Measurements from ENCODE around the gene GNAL.
A peak's percentile ranks its signal among the peaks of the same experiment; 100 is the strongest.
"Not testable (repeated sequence)": the region's sequence is repeated elsewhere in the genome, so short reads cannot be mapped to it uniquely, and the experiment has no call there.

GNAL gene

DNA sequence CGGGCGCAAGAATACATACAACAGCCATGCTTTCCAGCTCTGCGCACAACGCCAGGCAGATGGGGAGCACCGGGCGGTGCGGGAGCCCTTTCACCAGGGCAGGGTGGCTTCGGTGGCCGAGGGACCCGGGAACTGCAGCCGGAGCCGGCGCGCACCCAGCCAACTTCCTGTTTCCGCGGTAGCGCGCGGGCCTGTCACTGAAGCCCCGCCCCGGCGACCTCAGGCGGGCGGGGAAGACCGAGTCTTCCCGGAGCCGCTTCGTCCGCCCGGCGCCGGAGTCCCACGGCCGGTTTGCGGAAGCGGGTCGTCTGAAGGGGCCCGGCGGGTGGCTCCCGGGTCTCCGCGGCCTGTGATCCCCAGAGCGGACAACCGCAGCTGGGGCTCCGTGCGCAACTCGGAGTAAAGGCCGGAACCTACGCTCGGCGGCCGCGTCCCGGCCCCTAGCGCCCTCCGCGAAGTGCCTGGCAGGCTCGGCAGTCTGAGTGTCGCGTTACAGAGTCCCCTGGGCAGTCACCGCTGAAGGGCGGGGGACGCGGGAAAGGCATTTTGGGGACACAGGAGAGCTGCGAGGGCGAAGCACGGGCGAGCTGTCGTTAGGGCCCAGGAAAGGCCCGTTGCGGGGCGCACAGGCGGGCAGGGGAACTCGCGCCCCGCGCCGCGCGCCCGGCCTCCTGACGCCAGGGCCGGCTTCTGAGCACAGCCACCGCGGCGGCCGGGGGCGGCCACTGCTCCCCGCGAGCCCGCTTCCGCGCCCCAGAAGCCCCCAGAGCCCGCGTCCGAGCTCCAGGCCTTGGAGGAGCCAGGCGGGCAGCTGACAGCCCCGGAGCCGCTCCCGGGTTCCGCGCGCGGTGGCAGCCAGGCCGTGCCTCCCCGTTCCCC is 219.4 kb downstream of the GNAL start, which contains the start of gene MPPE1:
MPPE1 (minus strand) TSS at position 136 of the 879 bp plus-strand sequence. CDS start 11,053 bp downstream, outside the sequence.
- peak; percentile 94 for DNase-seq
- in situ Hi-C loops (cut with MboI; ENCODE audit: low pct_unique_long_range_greater_than_20kb, low sequenced_read_pairs) = no loop called here

DNA sequence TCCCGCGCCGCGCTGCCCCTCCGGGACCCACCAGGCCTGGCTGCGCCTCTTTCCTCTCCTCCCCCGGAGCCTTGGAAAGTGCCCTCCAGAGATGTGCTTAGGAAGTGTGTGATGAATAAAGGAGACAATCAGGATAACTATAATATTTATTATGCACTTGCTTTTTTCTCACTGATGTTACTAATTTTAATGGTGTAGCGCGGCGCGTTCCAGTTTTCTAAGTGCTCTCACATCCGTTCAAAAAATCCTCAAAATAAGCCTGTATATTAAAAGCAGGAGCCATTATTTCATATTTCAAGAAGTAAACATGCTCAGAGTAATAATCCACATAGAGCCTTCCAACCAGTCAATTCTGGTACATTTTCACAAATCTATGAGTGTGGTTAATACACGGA is 220.0 kb downstream of the GNAL start:
- in situ Hi-C loops (cut with MboI; ENCODE audit: low pct_unique_long_range_greater_than_20kb, low sequenced_read_pairs) = no loop called here
- peak; percentile 39 for DNase-seq

DNA sequence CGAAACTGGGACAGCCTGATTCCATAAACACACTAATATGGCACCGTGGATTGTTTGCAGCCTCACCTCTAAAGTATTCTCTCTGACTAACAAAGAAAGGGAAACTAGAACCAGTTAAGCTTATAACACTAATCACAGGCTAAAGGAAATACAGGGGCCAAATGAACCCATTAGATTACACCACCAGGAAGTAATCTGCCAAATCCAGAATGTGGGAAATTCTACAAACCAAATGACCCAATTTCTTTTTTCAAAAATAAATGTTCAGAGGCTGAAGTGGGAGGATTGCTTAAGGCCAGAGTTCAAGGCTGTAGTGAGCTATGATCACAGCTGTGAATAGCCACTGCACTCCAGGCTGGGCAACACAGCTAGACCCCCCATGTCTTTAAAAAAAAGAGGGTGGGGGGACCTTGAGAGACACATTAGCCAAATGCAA is 220.5 kb downstream of the GNAL start:
- in situ Hi-C loops (cut with MboI; ENCODE audit: low pct_unique_long_range_greater_than_20kb, low sequenced_read_pairs) = no loop called here
- DNase-seq = peak; percentile 34

DNA sequence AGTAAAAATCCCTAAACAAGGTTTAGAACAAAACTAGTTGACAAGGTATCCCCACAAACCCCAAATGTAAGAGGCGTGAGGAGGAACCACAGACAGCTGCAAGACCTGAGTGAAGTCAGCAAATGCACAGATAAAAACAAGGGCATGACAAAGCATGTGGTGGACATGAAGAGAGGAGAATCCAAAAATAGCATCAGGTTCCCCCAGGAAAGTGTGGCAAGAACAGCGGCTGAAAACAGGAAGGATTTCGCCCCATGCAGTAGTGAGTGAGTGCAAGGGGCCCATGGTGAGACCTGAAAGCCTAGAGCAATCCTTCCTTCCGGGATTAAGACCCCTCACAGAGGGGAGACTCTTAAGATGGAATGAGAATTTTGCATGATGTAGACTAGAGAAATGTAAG is 227.8 kb downstream of the GNAL start:
- in situ Hi-C loops (cut with MboI; ENCODE audit: low pct_unique_long_range_greater_than_20kb, low sequenced_read_pairs) = not testable (repeated sequence)

DNA sequence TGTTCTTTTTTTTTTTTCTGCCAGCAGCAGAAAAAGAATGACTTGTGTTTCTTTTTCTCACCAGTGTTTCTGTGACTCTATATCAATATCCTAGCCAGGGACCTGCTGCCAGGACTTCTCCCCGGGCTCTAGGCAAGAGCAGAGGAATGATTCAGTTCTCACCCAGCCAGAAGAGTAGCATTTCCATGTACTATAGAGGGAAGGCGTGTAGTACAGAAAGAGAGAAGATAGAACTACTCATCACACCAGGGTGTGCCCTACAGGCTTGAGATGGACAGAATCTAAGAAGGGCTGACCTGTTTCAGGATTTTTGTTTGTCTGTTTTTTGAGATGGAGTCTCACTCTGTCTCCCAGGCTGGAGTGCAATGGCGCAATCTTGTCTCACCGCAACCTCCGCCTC is 230.5 kb downstream of the GNAL start:
- DNase-seq; in situ Hi-C loops (cut with MboI; ENCODE audit: low pct_unique_long_range_greater_than_20kb, low sequenced_read_pairs): not testable (repeated sequence)

More for the DNA sequence above, 227.8 kb downstream of the GNAL start:
- peak; percentile 92 for DNase-seq

DNA sequence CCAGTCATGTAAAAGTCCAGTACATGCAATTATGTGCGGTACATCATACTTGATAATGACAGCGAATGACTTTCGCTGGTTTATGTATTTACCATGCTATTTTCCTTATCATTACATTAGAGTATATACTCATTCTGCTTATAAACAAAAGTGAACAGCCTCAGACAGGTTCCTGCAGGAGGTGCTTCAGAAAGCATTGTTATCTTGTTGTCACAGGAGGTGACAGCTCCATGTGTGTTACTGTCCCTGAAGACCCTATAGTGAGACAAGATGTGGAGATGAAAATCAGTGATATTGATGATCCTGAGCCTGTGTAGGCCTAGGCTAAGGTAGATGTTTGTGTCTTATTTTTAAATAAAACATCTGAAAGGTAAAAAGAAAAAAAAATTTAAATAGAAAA is 234.4 kb downstream of the GNAL start:
- in situ Hi-C loops (cut with MboI; ENCODE audit: low pct_unique_long_range_greater_than_20kb, low sequenced_read_pairs) = no loop called here
- DNase-seq = no peak

DNA sequence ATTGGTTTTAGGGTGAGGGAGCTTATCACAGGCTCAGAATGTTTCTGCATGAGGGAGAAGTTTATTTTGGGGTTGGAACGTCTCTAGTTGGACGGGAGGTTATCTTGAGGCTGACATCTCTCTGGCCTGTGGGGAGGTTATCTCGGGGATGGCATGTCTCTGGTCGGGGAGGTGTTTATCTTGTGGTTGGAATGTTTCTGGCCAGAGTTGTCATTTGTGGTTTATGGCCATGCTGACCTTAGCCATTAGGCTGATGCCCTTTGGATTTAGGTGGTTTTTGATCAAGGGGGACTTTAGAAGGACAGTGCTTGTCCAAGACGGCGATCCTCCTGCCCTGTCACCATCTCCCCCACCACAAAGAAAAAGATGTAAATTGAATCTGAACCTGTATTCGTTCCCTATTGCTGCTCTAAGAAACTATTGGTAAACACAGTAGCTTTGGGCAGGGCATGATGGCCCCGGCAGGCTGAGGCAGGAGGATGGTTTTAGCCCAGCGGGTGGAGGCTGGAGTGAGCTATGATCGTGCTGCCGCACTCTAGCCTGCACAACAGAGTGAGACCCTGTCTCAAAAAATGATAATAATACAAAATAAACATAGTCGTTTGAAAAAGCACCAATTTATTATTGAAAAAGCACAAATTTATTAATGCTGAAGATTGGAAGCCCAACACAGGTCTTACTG is 236.9 kb downstream of the GNAL start:
- in situ Hi-C loops (cut with MboI; ENCODE audit: low pct_unique_long_range_greater_than_20kb, low sequenced_read_pairs) = no loop called here
- DNase-seq = no peak

DNA sequence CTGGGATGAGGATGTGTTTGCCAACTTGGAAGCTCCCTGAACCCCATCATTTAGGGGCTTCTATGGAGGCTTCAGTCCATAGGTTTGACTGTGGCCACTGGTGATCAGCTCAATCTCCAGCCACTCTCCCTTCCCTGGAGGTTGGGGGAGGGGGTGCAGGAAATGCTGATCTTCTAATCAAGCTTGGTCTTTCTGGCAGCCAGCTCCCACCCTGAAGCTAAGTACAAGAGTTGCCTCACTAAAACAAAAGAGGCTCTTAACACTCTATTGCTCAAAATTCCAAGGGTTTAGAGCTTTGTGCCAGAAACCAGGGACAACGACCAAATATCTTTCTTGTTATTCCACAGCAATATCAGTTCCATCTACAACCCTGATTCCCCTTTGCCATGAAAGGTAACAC is 238.4 kb downstream of the GNAL start:
- no peak for DNase-seq
- in situ Hi-C loops (cut with MboI; ENCODE audit: low pct_unique_long_range_greater_than_20kb, low sequenced_read_pairs) = no loop called here

DNA sequence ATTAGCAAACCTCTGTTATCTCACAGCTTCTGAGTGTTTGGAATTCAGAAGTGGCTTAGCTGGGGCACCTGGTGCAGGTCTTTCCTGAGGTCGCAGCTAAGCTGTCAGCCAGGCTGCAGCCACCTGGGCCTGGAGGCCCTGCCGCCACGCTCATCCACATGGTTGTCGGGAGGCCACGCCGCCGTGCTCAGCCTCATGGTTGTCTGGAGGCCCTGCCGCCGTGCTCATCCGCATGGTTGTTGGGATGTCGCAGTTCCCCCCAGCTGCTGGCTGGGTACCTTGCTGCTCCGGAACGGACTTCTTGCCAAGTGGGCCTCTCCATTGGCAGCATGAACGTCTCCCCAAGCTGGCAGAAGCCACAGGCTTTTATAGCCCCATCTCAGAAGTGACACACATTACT is 243.3 kb downstream of the GNAL start:
- in situ Hi-C loops (cut with MboI; ENCODE audit: low pct_unique_long_range_greater_than_20kb, low sequenced_read_pairs) = loop anchor here (10.0 kb wide), 1 partner anchor 62 kb away; no protein-coding TSS in a partner anchor
- DNase-seq = no peak
